HCT116 (cell line): ENCODE results near the gene OR13J1.
"Not testable (repeated sequence)": the region's sequence is repeated elsewhere in the genome, so short reads cannot be mapped to it uniquely, and the experiment has no call there.

Experiments used
- EZH2phosphoT487 ChIP-seq: fragments of 200-600 bp; IDR thresholded peaks from 2 replicates; pipeline ENCODE4 v1.6.1; 2018; ENCODE audit warnings: antibody characterized with exemption, borderline replicate concordance
- POLR2A ChIP-seq: IDR thresholded peaks from 2 replicates; pipeline ENCODE4 v1.7.0; 2011; ENCODE audit warnings: borderline replicate concordance; ENCODE audit not compliant: insufficient read depth, insufficient read length; ENCODE audit errors: extremely low read depth
- POLR2AphosphoS5 ChIP-seq: IDR thresholded peaks from 2 replicates; pipeline ENCODE4 v1.6.1; 2011; ENCODE audit warnings: mild to moderate bottlenecking, low read depth, low read length, moderate library complexity
- RAD21 ChIP-seq: IDR thresholded peaks from 2 replicates; pipeline ENCODE4 v1.6.1; 2012; ENCODE audit warnings: low read depth, mild to moderate bottlenecking
- TF ChIP-seq, protein P1 (sequence below), 3 experiments: fragments of 200-600 bp in 1 of 3; sonication (generic) in 1 of 3; IDR thresholded peaks in 2 of 3; conservative IDR thresholded peaks in 1 of 3; 2 replicates each; pipeline ENCODE4 v1.5.1; 2012 to 2017; ENCODE audit warnings: low read depth in 2 of 3, low read length in 2 of 3, antibody characterized with exemption in 1 of 3, borderline replicate concordance in 1 of 3, control low read depth in 1 of 3, mild to moderate bottlenecking in 1 of 3, mixed read lengths in 1 of 3, mixed run types in 1 of 3, moderate library complexity in 1 of 3; ENCODE audit not compliant: insufficient read depth in 1 of 3
- TF ChIP-seq, protein P2 (sequence below): IDR thresholded peaks from 2 replicates; pipeline ENCODE4 v1.6.1; 2012; ENCODE audit warnings: low read depth

GRCh38 chr9:35913429-35913828 lies 43.2 kb upstream of the OR13J1 start:
- not testable (repeated sequence) for TF ChIP-seq RAD21, EZH2phosphoT487, POLR2AphosphoS5, POLR2A
- TF ChIP-seq, protein P1, sequence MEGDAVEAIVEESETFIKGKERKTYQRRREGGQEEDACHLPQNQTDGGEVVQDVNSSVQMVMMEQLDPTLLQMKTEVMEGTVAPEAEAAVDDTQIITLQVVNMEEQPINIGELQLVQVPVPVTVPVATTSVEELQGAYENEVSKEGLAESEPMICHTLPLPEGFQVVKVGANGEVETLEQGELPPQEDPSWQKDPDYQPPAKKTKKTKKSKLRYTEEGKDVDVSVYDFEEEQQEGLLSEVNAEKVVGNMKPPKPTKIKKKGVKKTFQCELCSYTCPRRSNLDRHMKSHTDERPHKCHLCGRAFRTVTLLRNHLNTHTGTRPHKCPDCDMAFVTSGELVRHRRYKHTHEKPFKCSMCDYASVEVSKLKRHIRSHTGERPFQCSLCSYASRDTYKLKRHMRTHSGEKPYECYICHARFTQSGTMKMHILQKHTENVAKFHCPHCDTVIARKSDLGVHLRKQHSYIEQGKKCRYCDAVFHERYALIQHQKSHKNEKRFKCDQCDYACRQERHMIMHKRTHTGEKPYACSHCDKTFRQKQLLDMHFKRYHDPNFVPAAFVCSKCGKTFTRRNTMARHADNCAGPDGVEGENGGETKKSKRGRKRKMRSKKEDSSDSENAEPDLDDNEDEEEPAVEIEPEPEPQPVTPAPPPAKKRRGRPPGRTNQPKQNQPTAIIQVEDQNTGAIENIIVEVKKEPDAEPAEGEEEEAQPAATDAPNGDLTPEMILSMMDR (IDR thresholded peaks at IDR 0.05 in 2 of 3, conservative IDR thresholded peaks at IDR 0.05 in 1 of 3; ENCODE audit: borderline replicate concordance in 1 of 3, insufficient read depth in 1 of 3, low read depth in 2 of 3, low read length in 2 of 3): not testable (repeated sequence)
- TF ChIP-seq, protein P2, sequence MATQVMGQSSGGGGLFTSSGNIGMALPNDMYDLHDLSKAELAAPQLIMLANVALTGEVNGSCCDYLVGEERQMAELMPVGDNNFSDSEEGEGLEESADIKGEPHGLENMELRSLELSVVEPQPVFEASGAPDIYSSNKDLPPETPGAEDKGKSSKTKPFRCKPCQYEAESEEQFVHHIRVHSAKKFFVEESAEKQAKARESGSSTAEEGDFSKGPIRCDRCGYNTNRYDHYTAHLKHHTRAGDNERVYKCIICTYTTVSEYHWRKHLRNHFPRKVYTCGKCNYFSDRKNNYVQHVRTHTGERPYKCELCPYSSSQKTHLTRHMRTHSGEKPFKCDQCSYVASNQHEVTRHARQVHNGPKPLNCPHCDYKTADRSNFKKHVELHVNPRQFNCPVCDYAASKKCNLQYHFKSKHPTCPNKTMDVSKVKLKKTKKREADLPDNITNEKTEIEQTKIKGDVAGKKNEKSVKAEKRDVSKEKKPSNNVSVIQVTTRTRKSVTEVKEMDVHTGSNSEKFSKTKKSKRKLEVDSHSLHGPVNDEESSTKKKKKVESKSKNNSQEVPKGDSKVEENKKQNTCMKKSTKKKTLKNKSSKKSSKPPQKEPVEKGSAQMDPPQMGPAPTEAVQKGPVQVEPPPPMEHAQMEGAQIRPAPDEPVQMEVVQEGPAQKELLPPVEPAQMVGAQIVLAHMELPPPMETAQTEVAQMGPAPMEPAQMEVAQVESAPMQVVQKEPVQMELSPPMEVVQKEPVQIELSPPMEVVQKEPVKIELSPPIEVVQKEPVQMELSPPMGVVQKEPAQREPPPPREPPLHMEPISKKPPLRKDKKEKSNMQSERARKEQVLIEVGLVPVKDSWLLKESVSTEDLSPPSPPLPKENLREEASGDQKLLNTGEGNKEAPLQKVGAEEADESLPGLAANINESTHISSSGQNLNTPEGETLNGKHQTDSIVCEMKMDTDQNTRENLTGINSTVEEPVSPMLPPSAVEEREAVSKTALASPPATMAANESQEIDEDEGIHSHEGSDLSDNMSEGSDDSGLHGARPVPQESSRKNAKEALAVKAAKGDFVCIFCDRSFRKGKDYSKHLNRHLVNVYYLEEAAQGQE: not testable (repeated sequence)
